A549 (cell line): Measurements from ENCODE around the gene ZNF805. TPM values are rescaled to one million over a fixed set of nuclear protein-coding genes. Genes with fewer than 3 reads are reported as not detected.

Experiments used
- ATOH8 ChIP-seq: fragments of 250-450 bp; sonication (Bioruptor Pico); IDR thresholded peaks from 2 replicates; pipeline ENCODE4 v1.5.0; 2020; ENCODE audit warnings: low read depth, mild to moderate bottlenecking, moderate library complexity
- BCL3 ChIP-seq: fragments of >200 bp; sonication (Bioruptor Twin); formaldehyde crosslinking; IDR thresholded peaks from 3 replicates; pipeline ENCODE4 v1.6.1; 2016
- CBX2 ChIP-seq: fragments of 200-600 bp; sonication (generic); IDR thresholded peaks from 2 replicates; pipeline ENCODE4 v1.6.1; 2016; ENCODE audit warnings: low read depth, mild to moderate bottlenecking, borderline replicate concordance
- CBX8 ChIP-seq: fragments of 200-600 bp; sonication (generic); IDR thresholded peaks from 2 replicates; pipeline ENCODE4 v1.6.1; 2016
- EHMT2 ChIP-seq: fragments of 200-600 bp; sonication (generic); IDR thresholded peaks from 2 replicates; pipeline ENCODE4 v1.6.1; 2016; ENCODE audit warnings: antibody characterized with exemption, low read depth, mild to moderate bottlenecking, moderate library complexity
- FOSL2 ChIP-seq, 2 experiments: fragments of 450-650 bp in 1 of 2; fragments of >200 bp in 1 of 2; sonication (Bioruptor Twin) in 1 of 2; formaldehyde crosslinking; IDR thresholded peaks; 2 replicates each; pipeline versions ENCODE4 v1.5.0 to v1.6.1; 2016 to 2020; ENCODE audit warnings: mild to moderate bottlenecking in 1 of 2, moderate library complexity in 1 of 2
- FOXS1 ChIP-seq: fragments of 250-450 bp; sonication (Bioruptor Pico); IDR thresholded peaks from 2 replicates; pipeline ENCODE4 v1.5.0; 2020; ENCODE audit warnings: mild to moderate bottlenecking, moderate library complexity
- GATA3 ChIP-seq: IDR thresholded peaks from 2 replicates; pipeline ENCODE4 v1.6.1; 2012; ENCODE audit warnings: borderline replicate concordance
- HDAC2 ChIP-seq: fragments of 200-600 bp; sonication (generic); IDR thresholded peaks from 2 replicates; pipeline ENCODE4 v1.6.1; 2016
- HEYL ChIP-seq: fragments of 250-450 bp; sonication (Bioruptor Pico); IDR thresholded peaks from 2 replicates; pipeline ENCODE4 v1.8.0; 2021; ENCODE audit warnings: mild to moderate bottlenecking, moderate library complexity
- HMGXB4 ChIP-seq: fragments of 250-450 bp; sonication (Bioruptor Pico); IDR thresholded peaks from 2 replicates; pipeline ENCODE4 v1.5.0; 2021; ENCODE audit warnings: mild to moderate bottlenecking, moderate library complexity, borderline replicate concordance
- HOXB13 ChIP-seq: fragments of 250-450 bp; sonication (Bioruptor Pico); IDR thresholded peaks from 2 replicates; pipeline ENCODE4 v1.5.0; 2020; ENCODE audit warnings: low read depth, mild to moderate bottlenecking, moderate library complexity
- HOXB5 ChIP-seq: fragments of 250-450 bp; sonication (Bioruptor Pico); IDR thresholded peaks from 2 replicates; pipeline ENCODE4 v1.5.0; 2020; ENCODE audit warnings: mild to moderate bottlenecking, moderate library complexity
- JUN ChIP-seq, 2 experiments: fragments of >200 bp; sonication (Bioruptor Twin); formaldehyde crosslinking; IDR thresholded peaks; 2 replicates in 1 of 2; 3 replicates in 1 of 2; pipeline ENCODE4 v1.6.1; 2016 to 2017
- JUNB ChIP-seq: fragments of >200 bp; sonication (Bioruptor Twin); formaldehyde crosslinking; IDR thresholded peaks from 2 replicates; pipeline ENCODE4 v1.6.1; 2016
- KDM1A ChIP-seq: fragments of 200-600 bp; sonication (generic); IDR thresholded peaks from 2 replicates; pipeline ENCODE4 v1.6.1; 2016; ENCODE audit warnings: low read depth, mild to moderate bottlenecking
- KDM5A ChIP-seq: fragments of 200-600 bp; sonication (generic); IDR thresholded peaks from 2 replicates; pipeline ENCODE4 v1.6.1; 2016; ENCODE audit warnings: antibody characterized with exemption, mild to moderate bottlenecking
- MYC ChIP-seq: IDR thresholded peaks from 2 replicates; pipeline ENCODE4 v1.6.1; 2012; ENCODE audit warnings: mild to moderate bottlenecking, inconsistent platforms, low read length, improper control_type of control experiment, borderline replicate concordance
- NFE2L2 ChIP-seq: fragments of 150-350 bp; conservative IDR thresholded peaks from 2 replicates; pipeline ENCODE4 v1.6.1; 2014; ENCODE audit warnings: low read length
- NPAS2 ChIP-seq: fragments of 250-450 bp; sonication (Bioruptor Pico); IDR thresholded peaks from 2 replicates; pipeline ENCODE4 v1.8.0; 2022; ENCODE audit warnings: mild to moderate bottlenecking, moderate library complexity, borderline replicate concordance
- NR3C1 ChIP-seq: fragments of >200 bp; sonication (Bioruptor Twin); formaldehyde crosslinking; IDR thresholded peaks from 3 replicates; pipeline ENCODE4 v1.6.1; 2017
- PBX3 ChIP-seq: IDR thresholded peaks from 2 replicates; pipeline ENCODE4 v1.6.1; 2012
- PHF8 ChIP-seq: fragments of 200-600 bp; sonication (generic); IDR thresholded peaks from 2 replicates; pipeline ENCODE4 v1.6.1; 2016; ENCODE audit warnings: low read depth, mild to moderate bottlenecking, antibody characterized with exemption, moderate library complexity, borderline replicate concordance
- RCOR1 ChIP-seq: fragments of 150-350 bp; IDR thresholded peaks from 2 replicates; pipeline ENCODE4 v1.6.1; 2014; ENCODE audit warnings: antibody characterized with exemption, low read length, low read depth
- SMC3 ChIP-seq: fragments of >200 bp; sonication (Bioruptor Twin); formaldehyde crosslinking; IDR thresholded peaks from 3 replicates; pipeline ENCODE4 v1.6.1; 2018; ENCODE audit warnings: inconsistent platforms
- SREBF2 ChIP-seq: fragments of 450-650 bp; IDR thresholded peaks from 2 replicates; pipeline ENCODE4 v1.6.1; 2014; ENCODE audit warnings: mild to moderate bottlenecking, moderate library complexity
- TFCP2L1 ChIP-seq: fragments of 250-450 bp; sonication (Bioruptor Pico); IDR thresholded peaks from 2 replicates; pipeline ENCODE4 v1.5.0; 2021; ENCODE audit warnings: mild to moderate bottlenecking
- TP53 ChIP-seq: fragments of 250-450 bp; sonication (Bioruptor Pico); IDR thresholded peaks from 2 replicates; pipeline ENCODE4 v1.5.0; 2021; ENCODE audit warnings: mild to moderate bottlenecking, moderate library complexity
- ZFP36 ChIP-seq: fragments of 450-650 bp; IDR thresholded peaks from 2 replicates; pipeline ENCODE4 v1.6.1; 2014; ENCODE audit warnings: borderline replicate concordance; ENCODE audit not compliant: partially characterized antibody
- ZSCAN20 ChIP-seq: fragments of 250-450 bp; sonication (Bioruptor Pico); IDR thresholded peaks from 2 replicates; pipeline ENCODE4 v1.8.0; 2022; ENCODE audit warnings: mild to moderate bottlenecking, moderate library complexity
- polyA plus RNA-seq, 4 experiments: library from polyadenylated mRNA; depleted of rRNA in 3 of 4; stranded (reverse); fragments of >200 nt; fragmentation: RNase III in 1 of 4; extraction: RNeasy Plus Mini Kit Qiagen cat#74134 plus additional on column Dnase treatment in 1 of 4; gene quantifications; 2 replicates in 3 of 4; 3 replicates in 1 of 4; pipeline ENCODE4 v1.2.3, GENCODE V29; 2011 to 2017
- TF ChIP-seq, protein P1 (sequence below): fragments of 150-350 bp; IDR thresholded peaks from 2 replicates; pipeline ENCODE4 v1.6.1; 2014; ENCODE audit warnings: low read depth, mild to moderate bottlenecking, low read length
- TF ChIP-seq, protein P2 (sequence below): fragments of >200 bp; sonication (Bioruptor Twin); formaldehyde crosslinking; IDR thresholded peaks from 2 replicates; pipeline ENCODE4 v1.6.1; 2016
- TF ChIP-seq, protein P3 (sequence below): fragments of >200 bp; sonication (Bioruptor Twin); formaldehyde crosslinking; IDR thresholded peaks from 3 replicates; pipeline ENCODE4 v1.5.1; 2016
- TF ChIP-seq, protein P4 (sequence below): fragments of 450-650 bp; IDR thresholded peaks from 2 replicates; pipeline ENCODE4 v1.6.1; 2014; ENCODE audit warnings: antibody characterized with exemption

Gene ZNF805
- polyA plus RNA-seq, 2 of the 4 experiments (the other 2 are of a cell fraction), result 1.5 to 5.6 TPM

DNA sequence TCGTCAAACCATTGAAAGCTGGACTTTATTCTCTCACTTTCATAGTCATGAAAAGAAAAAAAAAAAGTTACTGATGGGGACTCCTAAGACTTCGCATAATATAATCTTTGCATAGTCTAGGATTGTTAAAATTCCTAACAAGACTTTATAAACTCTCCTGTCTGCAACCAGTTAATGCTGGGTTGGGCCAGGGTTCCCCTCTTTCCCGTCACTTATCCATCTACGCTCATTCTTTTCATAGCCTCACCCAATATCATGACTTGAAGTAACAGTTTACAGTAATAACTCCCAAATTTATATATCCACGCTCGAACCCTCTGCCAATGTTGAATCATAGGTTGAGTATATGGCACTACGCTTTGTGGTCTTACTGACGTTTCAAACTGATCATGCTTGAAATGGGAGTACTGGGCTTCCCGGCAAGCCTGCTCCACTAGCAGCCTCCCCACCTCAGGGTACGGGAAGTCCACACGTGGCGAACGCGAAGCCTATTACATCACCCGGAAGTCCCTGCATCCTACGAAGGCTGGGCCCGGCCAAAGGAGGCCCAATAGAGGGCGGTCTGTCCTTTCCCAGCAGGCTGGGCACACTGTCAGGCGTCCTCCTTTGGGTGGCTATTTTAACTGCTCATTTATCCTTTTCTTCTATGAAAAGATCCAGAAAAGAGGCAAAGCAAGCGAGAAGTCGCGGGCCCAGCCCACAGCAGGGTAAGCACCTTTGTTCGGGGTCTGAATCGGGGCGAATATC lies 39.2 kb downstream of the ZNF805 start (continued):
- peak; percentile 67; the same call in 1 of the 2 replicates for TF ChIP-seq HMGXB4
- TF ChIP-seq HOXB13, result no peak
- TF ChIP-seq ATOH8 (CRISPR knock-in tag), result peak; percentile 67
- TF ChIP-seq PHF8, result peak; percentile 90
- TF ChIP-seq NFE2L2, result no peak
- TF ChIP-seq FOXS1, result no peak
- no peak for TF ChIP-seq HOXB5 (CRISPR knock-in tag)
- no peak for TF ChIP-seq NPAS2
- TF ChIP-seq CBX8, result no peak
- TF ChIP-seq RCOR1, result no peak
- TF ChIP-seq, protein P1, sequence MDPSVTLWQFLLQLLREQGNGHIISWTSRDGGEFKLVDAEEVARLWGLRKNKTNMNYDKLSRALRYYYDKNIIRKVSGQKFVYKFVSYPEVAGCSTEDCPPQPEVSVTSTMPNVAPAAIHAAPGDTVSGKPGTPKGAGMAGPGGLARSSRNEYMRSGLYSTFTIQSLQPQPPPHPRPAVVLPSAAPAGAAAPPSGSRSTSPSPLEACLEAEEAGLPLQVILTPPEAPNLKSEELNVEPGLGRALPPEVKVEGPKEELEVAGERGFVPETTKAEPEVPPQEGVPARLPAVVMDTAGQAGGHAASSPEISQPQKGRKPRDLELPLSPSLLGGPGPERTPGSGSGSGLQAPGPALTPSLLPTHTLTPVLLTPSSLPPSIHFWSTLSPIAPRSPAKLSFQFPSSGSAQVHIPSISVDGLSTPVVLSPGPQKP, result no peak
- TF ChIP-seq SREBF2, result no peak
- TF ChIP-seq, protein P2, sequence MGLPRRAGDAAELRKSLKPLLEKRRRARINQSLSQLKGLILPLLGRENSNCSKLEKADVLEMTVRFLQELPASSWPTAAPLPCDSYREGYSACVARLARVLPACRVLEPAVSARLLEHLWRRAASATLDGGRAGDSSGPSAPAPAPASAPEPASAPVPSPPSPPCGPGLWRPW, result no peak
- no peak for TF ChIP-seq GATA3
- no peak for TF ChIP-seq SMC3
- no peak for TF ChIP-seq PBX3
- no peak for TF ChIP-seq CBX2
- no peak for TF ChIP-seq KDM5A
- peak; percentile 90 for TF ChIP-seq MYC
- TF ChIP-seq FOSL2 (IDR thresholded peaks at IDR 0.05), result no peak
- TF ChIP-seq FOSL2 (CRISPR knock-in tag; IDR thresholded peaks at IDR 0.05), result peak; percentile 46
- TF ChIP-seq, protein P3, sequence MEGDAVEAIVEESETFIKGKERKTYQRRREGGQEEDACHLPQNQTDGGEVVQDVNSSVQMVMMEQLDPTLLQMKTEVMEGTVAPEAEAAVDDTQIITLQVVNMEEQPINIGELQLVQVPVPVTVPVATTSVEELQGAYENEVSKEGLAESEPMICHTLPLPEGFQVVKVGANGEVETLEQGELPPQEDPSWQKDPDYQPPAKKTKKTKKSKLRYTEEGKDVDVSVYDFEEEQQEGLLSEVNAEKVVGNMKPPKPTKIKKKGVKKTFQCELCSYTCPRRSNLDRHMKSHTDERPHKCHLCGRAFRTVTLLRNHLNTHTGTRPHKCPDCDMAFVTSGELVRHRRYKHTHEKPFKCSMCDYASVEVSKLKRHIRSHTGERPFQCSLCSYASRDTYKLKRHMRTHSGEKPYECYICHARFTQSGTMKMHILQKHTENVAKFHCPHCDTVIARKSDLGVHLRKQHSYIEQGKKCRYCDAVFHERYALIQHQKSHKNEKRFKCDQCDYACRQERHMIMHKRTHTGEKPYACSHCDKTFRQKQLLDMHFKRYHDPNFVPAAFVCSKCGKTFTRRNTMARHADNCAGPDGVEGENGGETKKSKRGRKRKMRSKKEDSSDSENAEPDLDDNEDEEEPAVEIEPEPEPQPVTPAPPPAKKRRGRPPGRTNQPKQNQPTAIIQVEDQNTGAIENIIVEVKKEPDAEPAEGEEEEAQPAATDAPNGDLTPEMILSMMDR, result peak; percentile 41; the same call in 2 of the 3 replicates
- TF ChIP-seq, protein P4, sequence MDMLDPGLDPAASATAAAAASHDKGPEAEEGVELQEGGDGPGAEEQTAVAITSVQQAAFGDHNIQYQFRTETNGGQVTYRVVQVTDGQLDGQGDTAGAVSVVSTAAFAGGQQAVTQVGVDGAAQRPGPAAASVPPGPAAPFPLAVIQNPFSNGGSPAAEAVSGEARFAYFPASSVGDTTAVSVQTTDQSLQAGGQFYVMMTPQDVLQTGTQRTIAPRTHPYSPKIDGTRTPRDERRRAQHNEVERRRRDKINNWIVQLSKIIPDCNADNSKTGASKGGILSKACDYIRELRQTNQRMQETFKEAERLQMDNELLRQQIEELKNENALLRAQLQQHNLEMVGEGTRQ, result peak; percentile 60
- TF ChIP-seq NR3C1, result no peak
- TF ChIP-seq TP53 (CRISPR knock-in tag), result peak; percentile 74
- TF ChIP-seq EHMT2, result no peak
- no peak for TF ChIP-seq HEYL
- no peak for TF ChIP-seq HDAC2
- no peak for TF ChIP-seq JUNB
- 0 out of 2 replicates have a peak, but pooled peaks have one; percentile 43 for TF ChIP-seq KDM1A
- TF ChIP-seq JUN (IDR thresholded peaks at IDR 0.05), result no peak; a peak in 1 of 5 replicates
- TF ChIP-seq BCL3, result peak; percentile 20; the same call in 2 of the 3 replicates
- no peak for TF ChIP-seq ZFP36
- no peak for TF ChIP-seq TFCP2L1 (CRISPR knock-in tag)
- peak; percentile 20; the same call in 1 of the 2 replicates for TF ChIP-seq ZSCAN20 (CRISPR knock-in tag)
